WI38 (cell line): ENCODE measurements around the gene CHAT.

Source experiments
- H3K4me3 ChIP-seq: 2 replicates; pipeline ENCODE4 v1.5.1; 2011; ENCODE audit warnings: low read depth, mild to moderate bottlenecking, control low read depth, low read length
- CTCF ChIP-seq: IDR thresholded peaks from 2 replicates; pipeline ENCODE4 v1.5.1; 2012; ENCODE audit warnings: low read depth, mild to moderate bottlenecking, control low read depth, low read length

The CHAT gene

GRCh38 chr10:49625411-49625810 is 11.6 kb downstream of the CHAT start:
- no peak overlapping the region for H3K4me3 ChIP-seq
- TF ChIP-seq CTCF = no peak

- no peak for TF ChIP-seq CTCF
- H3K4me3 ChIP-seq = no peak overlapping the region
Measured at GRCh38 chr10:49627038-49627437, 13.2 kb downstream of the CHAT start.

- TF ChIP-seq CTCF = no peak
- H3K4me3 ChIP-seq = no peak overlapping the region
Measured at GRCh38 chr10:49627644-49628247, 13.9 kb downstream of the CHAT start.

GRCh38 chr10:49628599-49628998 is 14.8 kb downstream of the CHAT start:
- no peak overlapping the region for H3K4me3 ChIP-seq
- TF ChIP-seq CTCF = no peak

DNA sequence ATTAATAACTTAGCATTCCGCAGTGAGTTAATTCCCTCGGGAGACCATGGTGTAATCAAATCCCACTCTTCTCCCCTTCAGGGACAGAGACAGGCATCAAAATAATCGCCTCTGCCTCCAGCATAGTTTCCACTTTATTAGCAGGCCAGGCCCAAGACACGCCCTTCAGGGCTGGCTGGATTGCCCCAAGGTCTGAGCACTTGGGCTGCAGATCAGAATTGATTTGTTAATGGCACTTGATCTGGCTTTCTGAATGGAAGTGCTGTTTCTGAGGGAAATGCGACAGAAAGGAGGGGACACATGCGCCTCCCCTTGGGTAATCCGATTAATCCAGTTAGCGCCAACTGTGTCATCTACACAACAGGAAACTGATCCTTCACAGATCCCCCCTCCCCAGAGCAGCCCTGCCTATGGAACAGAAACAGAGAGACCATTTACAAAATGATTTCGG is 15.6 kb downstream of the CHAT start:
- H3K4me3 ChIP-seq = no peak overlapping the region
- no peak for TF ChIP-seq CTCF

DNA sequence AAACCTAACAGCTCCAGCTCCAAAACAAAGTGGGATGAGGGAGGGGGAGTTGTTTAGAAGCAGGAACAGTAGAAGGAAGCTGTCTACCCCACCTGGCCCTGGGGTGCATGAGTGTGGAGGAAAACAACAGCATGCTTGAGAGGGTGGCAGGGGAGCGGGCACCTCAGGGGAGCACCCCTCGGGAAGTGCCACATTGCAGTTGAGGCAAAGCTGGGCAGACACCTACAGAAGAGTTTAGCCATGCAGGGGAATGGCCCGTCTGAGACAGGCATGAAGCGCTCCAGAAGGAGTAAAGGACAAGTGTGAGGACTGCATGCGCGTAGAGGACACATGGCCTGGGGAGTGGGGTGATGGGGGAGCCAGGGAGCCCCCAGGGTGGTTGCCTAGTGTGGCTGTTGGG is 18.1 kb downstream of the CHAT start:
- TF ChIP-seq CTCF = no peak
- H3K4me3 ChIP-seq = no peak overlapping the region

DNA sequence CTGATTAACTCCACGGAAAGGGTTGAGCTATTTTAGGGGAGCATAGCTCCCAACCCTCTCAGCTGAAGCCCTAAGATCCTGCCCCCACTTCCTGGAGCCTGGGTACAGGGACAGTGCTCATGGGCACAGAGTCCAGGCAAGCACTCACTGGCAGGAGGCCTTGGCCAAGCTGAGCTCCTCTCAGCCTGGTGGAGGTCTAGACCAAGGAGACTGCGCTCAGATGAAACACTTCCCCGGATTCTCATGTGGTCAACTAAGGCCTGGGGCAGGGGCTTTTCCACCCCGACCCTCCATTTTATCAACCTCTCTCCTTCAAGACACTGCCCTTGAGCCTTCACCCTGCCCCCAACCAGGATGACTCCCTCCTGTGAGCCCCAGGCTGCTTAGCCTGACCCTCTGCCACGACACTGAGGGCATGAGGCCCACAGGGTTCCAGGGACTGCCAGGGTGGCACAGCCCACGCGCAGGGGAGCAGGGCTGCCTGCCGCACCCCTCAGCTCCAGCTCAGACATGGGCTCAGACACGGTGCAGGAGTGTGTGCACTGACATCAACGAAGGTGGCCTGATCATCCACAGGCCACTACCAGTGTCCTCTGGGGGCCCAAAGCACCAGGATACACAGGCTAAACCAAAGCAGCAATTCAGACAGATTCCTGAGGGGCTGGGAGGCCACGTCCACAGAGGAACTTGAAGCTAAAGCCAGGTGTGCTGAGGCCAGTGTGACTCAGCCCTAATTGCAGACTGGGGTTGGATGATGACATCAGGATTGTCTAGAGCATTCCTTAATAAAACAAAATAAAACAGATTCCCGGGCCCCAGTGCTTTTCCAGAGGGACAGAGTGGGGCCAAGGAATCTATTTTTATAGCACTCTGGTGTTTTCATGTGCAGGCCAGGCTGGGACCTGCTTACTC is 18.8 kb downstream of the CHAT start:
- no peak overlapping the region for H3K4me3 ChIP-seq
- TF ChIP-seq CTCF = no peak
